Ishikawa (cell line): Measurements from ENCODE around the gene MVK.
A peak's percentile ranks its signal among the peaks of the same experiment; 100 is the strongest.

Experiments used
- CEBPB ChIP-seq: IDR thresholded peaks from 2 replicates; pipeline ENCODE4 v1.6.1; 2012
- CREB1 ChIP-seq: IDR thresholded peaks from 2 replicates; pipeline ENCODE4 v1.6.1; 2012; ENCODE audit warnings: low read depth
- EGR1 ChIP-seq: IDR thresholded peaks from 2 replicates; pipeline ENCODE4 v1.6.1; 2012
- EP300 ChIP-seq: IDR thresholded peaks from 2 replicates; pipeline ENCODE4 v1.6.1; 2012; ENCODE audit warnings: borderline replicate concordance
- FOXM1 ChIP-seq: IDR thresholded peaks from 2 replicates; pipeline ENCODE4 v1.6.1; 2012; ENCODE audit warnings: low read depth, borderline replicate concordance
- MAX ChIP-seq: IDR thresholded peaks from 2 replicates; pipeline ENCODE4 v1.6.1; 2012
- NFIC ChIP-seq: IDR thresholded peaks from 2 replicates; pipeline ENCODE4 v1.6.1; 2012
- RAD21 ChIP-seq: IDR thresholded peaks from 2 replicates; pipeline ENCODE4 v1.6.1; 2012; ENCODE audit warnings: low read depth
- REST ChIP-seq: IDR thresholded peaks from 2 replicates; pipeline ENCODE4 v1.6.1; 2012; ENCODE audit warnings: low read depth, mild to moderate bottlenecking
- TAF1 ChIP-seq: IDR thresholded peaks from 2 replicates; pipeline ENCODE4 v1.6.1; 2012; ENCODE audit warnings: low read depth, mild to moderate bottlenecking
- TCF12 ChIP-seq: IDR thresholded peaks from 2 replicates; pipeline ENCODE4 v1.6.1; 2012; ENCODE audit warnings: low read depth
- TEAD4 ChIP-seq: IDR thresholded peaks from 2 replicates; pipeline ENCODE4 v1.6.1; 2012
- USF1 ChIP-seq: IDR thresholded peaks from 2 replicates; pipeline ENCODE4 v1.6.1; 2012
- YY1 ChIP-seq: IDR thresholded peaks from 2 replicates; pipeline ENCODE4 v1.6.1; 2012; ENCODE audit warnings: low read depth
- ZBTB7A ChIP-seq: IDR thresholded peaks from 2 replicates; pipeline ENCODE4 v1.6.1; 2012; ENCODE audit warnings: low read depth

MVK gene

GRCh38 chr12:109544955-109545531, 28.6 kb upstream of the MVK start:
- TF ChIP-seq ZBTB7A (no peak), CEBPB (no peak), TCF12 (no peak), TAF1 (no peak), CREB1 (no peak), MAX (no peak), USF1 (no peak), REST (no peak), YY1 (no peak), RAD21 (no peak), FOXM1 (no peak), NFIC (no peak), TEAD4 (no peak), EP300 (no peak), EGR1 (no peak)

GRCh38 chr12:109545826-109546225, 27.8 kb upstream of the MVK start:
- TF ChIP-seq CEBPB, result no peak
- TF ChIP-seq EP300, result no peak
- TF ChIP-seq RAD21, result no peak
- TF ChIP-seq CREB1, result no peak
- TF ChIP-seq FOXM1, result no peak
- no peak for TF ChIP-seq TCF12

- no peak for TF ChIP-seq NFIC
- no peak for TF ChIP-seq USF1
- no peak for TF ChIP-seq YY1
Measured at GRCh38 chr12:109547286-109547685, 26.3 kb upstream of the MVK start.

- TF ChIP-seq EGR1 (no peak), REST (no peak), RAD21 (no peak), MAX (no peak), EP300 (no peak), YY1 (no peak), ZBTB7A (no peak), CEBPB (no peak), TAF1 (no peak), FOXM1 (no peak)
Measured at GRCh38 chr12:109548258-109548657, 25.3 kb upstream of the MVK start.

- TF ChIP-seq EGR1 (no peak), RAD21 (no peak), REST (no peak), TEAD4 (no peak), FOXM1 (no peak), EP300 (no peak), ZBTB7A (0 out of 2 replicates have a peak, but pooled peaks have one; percentile 33), TCF12 (no peak)
Measured at GRCh38 chr12:109549613-109550270, 23.9 kb upstream of the MVK start.
